ENCODE measurements around the gene NUSAP1. TPM values are rescaled to one million over a fixed set of nuclear protein-coding genes. Genes with fewer than 3 reads are reported as not detected.
"Not testable (repeated sequence)": the region's sequence is repeated elsewhere in the genome, so short reads cannot be mapped to it uniquely, and the experiment has no call there.

Gene NUSAP1
- total and polyA plus RNA-seq, 4 donors = 4.6 to 149 (median 8.3) TPM

- Histone ChIP-seq H3K27me3 (ENCODE audit: control insufficient read depth in 4 of 4, insufficient read depth in 4 of 4, low read length in 3 of 4) (no peaks in the 10 kb centered on the region), H3K9me3 (ENCODE audit: control insufficient read depth in 4 of 4, low read length in 3 of 4) (no peaks in the 10 kb centered on the region), H3K36me3 (ENCODE audit: control insufficient read depth in 4 of 4, insufficient read depth in 3 of 4, low read depth in 1 of 4, low read length in 3 of 4) (peaks cover 4 to 27% (median 16%) of the 10 kb centered on the region in 4 donors), H3K4me1 (ENCODE audit: control insufficient read depth in 4 of 4, insufficient read depth in 4 of 4, low read length in 3 of 4) (peaks cover 5 to 12% (median 7%) of the 10 kb centered on the region in 4 donors), H3K9ac (ENCODE audit: low read depth in 1 of 2, low read length in 2 of 2) (no peak overlapping the region), H3K4me3 (ENCODE audit: low read depth in 1 of 3, low read length in 3 of 3) (no peak overlapping the region), H3K27ac (ENCODE audit: low read depth in 1 of 2, low read length in 2 of 2) (no peak overlapping the region)
- WGBS = 85% methylated on average over 9 of the region's 9 CpGs
- no peak for DNase-seq (ENCODE audit: low spot score)
- TF ChIP-seq TAF1 (conservative IDR thresholded peaks at IDR 0.05) (no peak), RAD21 (IDR thresholded peaks at IDR 0.05) (no peak)
These were observed 41.5 kb upstream of the NUSAP1 start for GRCh38 chr15:41291065-41291631.

GRCh38 chr15:41292521-41292920 lies 40.2 kb upstream of the NUSAP1 start:
- Histone ChIP-seq H3K9ac (ENCODE audit: low read depth in 1 of 2, low read length in 2 of 2) (no peak overlapping the region), H3K4me3 (ENCODE audit: low read depth in 1 of 3, low read length in 3 of 3) (no peak overlapping the region), H3K27me3 (ENCODE audit: control insufficient read depth in 4 of 4, insufficient read depth in 4 of 4, low read length in 3 of 4) (no peaks in the 10 kb centered on the region), H3K4me1 (ENCODE audit: control insufficient read depth in 4 of 4, insufficient read depth in 4 of 4, low read length in 3 of 4) (peaks cover 2 to 12% (median 7%) of the 10 kb centered on the region in 4 donors), H3K9me3 (ENCODE audit: control insufficient read depth in 4 of 4, low read length in 3 of 4) (no peaks in the 10 kb centered on the region), H3K27ac (ENCODE audit: low read depth in 1 of 2, low read length in 2 of 2) (no peak overlapping the region), H3K36me3 (ENCODE audit: control insufficient read depth in 4 of 4, insufficient read depth in 3 of 4, low read depth in 1 of 4, low read length in 3 of 4) (peaks cover 5 to 24% (median 13%) of the 10 kb centered on the region in 4 donors)
- DNase-seq (ENCODE audit: low spot score) = no peak
- TF ChIP-seq CTCF (IDR thresholded peaks at IDR 0.05; ENCODE audit: low read depth, low read length, missing input control) = no peak
- TF ChIP-seq TAF1 (conservative IDR thresholded peaks at IDR 0.05) = no peak
- no peak for TF ChIP-seq FOXA1 (IDR thresholded peaks at IDR 0.05)
- no peak for TF ChIP-seq ATF3 (IDR thresholded peaks at IDR 0.05)
- TF ChIP-seq EGR1 (IDR thresholded peaks at IDR 0.05; ENCODE audit: low read depth in 2 of 2) = no peak
- TF ChIP-seq YY1 (IDR thresholded peaks at IDR 0.05) = no peak
- no peak for TF ChIP-seq HNF4G (IDR thresholded peaks at IDR 0.05)
- TF ChIP-seq SP1 (IDR thresholded peaks at IDR 0.05) = no peak
- no peak for TF ChIP-seq FOXA2 (IDR thresholded peaks at IDR 0.05)
- 59% methylated on average over 1 of the region's 1 CpG for WGBS

- H3K27me3 ChIP-seq (ENCODE audit: control insufficient read depth in 4 of 4, insufficient read depth in 4 of 4, low read length in 3 of 4); H3K9ac ChIP-seq (ENCODE audit: low read depth in 1 of 2, low read length in 2 of 2); H3K27ac ChIP-seq (ENCODE audit: low read depth in 1 of 2, low read length in 2 of 2); DNase-seq (ENCODE audit: low spot score); H3K9me3 ChIP-seq (ENCODE audit: control insufficient read depth in 4 of 4, low read length in 3 of 4); H3K4me3 ChIP-seq (ENCODE audit: low read depth in 1 of 3, low read length in 3 of 3); H3K4me1 ChIP-seq (ENCODE audit: control insufficient read depth in 4 of 4, insufficient read depth in 4 of 4, low read length in 3 of 4): not testable (repeated sequence)
- H3K36me3 ChIP-seq (ENCODE audit: control insufficient read depth in 4 of 4, insufficient read depth in 3 of 4, low read depth in 1 of 4, low read length in 3 of 4) = peaks cover 7 to 21% (median 11%) of the 10 kb centered on the region in 4 donors
- 97% methylated on average over 2 of the region's 2 CpGs for WGBS
These were observed 31.5 kb upstream of the NUSAP1 start for GRCh38 chr15:41301139-41301538.

- Histone ChIP-seq H3K9ac (ENCODE audit: low read depth in 1 of 2, low read length in 2 of 2) (no peak overlapping the region), H3K9me3 (ENCODE audit: control insufficient read depth in 4 of 4, low read length in 3 of 4) (no peaks in the 10 kb centered on the region), H3K4me3 (ENCODE audit: low read depth in 1 of 3, low read length in 3 of 3) (no peak overlapping the region), H3K4me1 (ENCODE audit: control insufficient read depth in 4 of 4, insufficient read depth in 4 of 4, low read length in 3 of 4) (no peaks in the 10 kb centered on the region), H3K27me3 (ENCODE audit: control insufficient read depth in 4 of 4, insufficient read depth in 4 of 4, low read length in 3 of 4) (no peaks in the 10 kb centered on the region), H3K27ac (ENCODE audit: low read depth in 1 of 2, low read length in 2 of 2) (no peak overlapping the region), H3K36me3 (ENCODE audit: control insufficient read depth in 4 of 4, insufficient read depth in 3 of 4, low read depth in 1 of 4, low read length in 3 of 4) (peaks cover 5 to 21% (median 11%) of the 10 kb centered on the region in 4 donors)
- DNase-seq (ENCODE audit: low spot score) = no peak
- 95% methylated on average over 1 of the region's 1 CpG for WGBS
- no peak for TF ChIP-seq CTCF (IDR thresholded peaks at IDR 0.05; ENCODE audit: low read depth, low read length, missing input control)
- no peak for TF ChIP-seq TAF1 (conservative IDR thresholded peaks at IDR 0.05)
- no peak for TF ChIP-seq HNF4A (conservative IDR thresholded peaks at IDR 0.05)
- no peak for TF ChIP-seq GABPA (IDR thresholded peaks at IDR 0.05 in 1 of 2, conservative IDR thresholded peaks at IDR 0.05 in 1 of 2)
- TF ChIP-seq EGR1 (IDR thresholded peaks at IDR 0.05; ENCODE audit: low read depth in 2 of 2) = no peak
- TF ChIP-seq YY1 (IDR thresholded peaks at IDR 0.05) = no peak
- no peak for TF ChIP-seq FOXA2 (IDR thresholded peaks at IDR 0.05)
- no peak for TF ChIP-seq REST (IDR thresholded peaks at IDR 0.05)
- no peak for TF ChIP-seq SP1 (IDR thresholded peaks at IDR 0.05)
- TF ChIP-seq RAD21 (IDR thresholded peaks at IDR 0.05) = no peak
- TF ChIP-seq FOXA1 (IDR thresholded peaks at IDR 0.05) = no peak
- TF ChIP-seq NR2F2 (IDR thresholded peaks at IDR 0.05) = no peak
- TF ChIP-seq HNF4G (IDR thresholded peaks at IDR 0.05) = no peak
These were observed 31.1 kb upstream of the NUSAP1 start for GRCh38 chr15:41301587-41301986.

All from liver (tissue), 9 donors.